ENCODE data around the gene RNU6-7. TPM values are rescaled to one million over a fixed set of nuclear protein-coding genes. Genes with fewer than 3 reads are reported as not detected.

Gene RNU6-7
- total RNA-seq, 5 donors from 2014 or later (not counting 1 experiment from before 2014, with no cell fraction given), result not detected

- no peaks in the 10 kb centered on the region for H3K4me1 Mint-ChIP-seq
- Histone ChIP-seq H3K4me3 (ENCODE audit: control insufficient read depth in 1 of 2, extremely low read depth in 1 of 2, low read length in 1 of 2) (no peak overlapping the region), H3K27ac (ENCODE audit: low read length) (no peak overlapping the region), H3K27me3 (replicated peaks in 1 of 2; ENCODE audit: control insufficient read depth in 2 of 2, extremely low read depth in 1 of 2, insufficient read depth in 2 of 2, low read length in 1 of 2) (no peaks in the 10 kb centered on the region), H3K9me3 (no peaks in the 10 kb centered on the region), H3K36me3 (ENCODE audit: control insufficient read depth in 2 of 2, extremely low read depth in 1 of 2, insufficient read depth in 1 of 2, low read length in 1 of 2) (no peaks in the 10 kb centered on the region), H3K4me1 (ENCODE audit: control insufficient read depth in 1 of 2, extremely low read depth in 1 of 2, insufficient read depth in 2 of 2, low read length in 2 of 2) (no peaks in the 10 kb centered on the region)
- POLR2A ChIA-PET, result no interaction called here
- no CpG with 5 or more reads among the region's 1 CpG for WGBS (ENCODE audit: insufficient coverage)
- no peak overlapping the region for H3K27ac Mint-ChIP-seq
- no peak for DNase-seq
- H3K4me3 Mint-ChIP-seq, result no peak overlapping the region
- ATAC-seq (replicated peaks in 1 of 4), result no peak
- no peaks in the 10 kb centered on the region for H3K9me3 Mint-ChIP-seq
- no peaks in the 10 kb centered on the region for H3K36me3 Mint-ChIP-seq
- peaks cover 4 to 5% of the 10 kb centered on the region in 2 donors for H3K27me3 Mint-ChIP-seq
- CTCF ChIA-PET, result no interaction called here
Observed at GRCh38 chr14:32226056-32226455, 24.2 kb downstream of the RNU6-7 start.

GRCh38 chr14:32230181-32230580 lies 28.3 kb downstream of the RNU6-7 start:
- CTCF ChIA-PET, result no interaction called here
- no CpG with 5 or more reads among the region's 3 CpGs for WGBS (ENCODE audit: insufficient coverage)
- H3K4me3 Mint-ChIP-seq, result no peak overlapping the region
- Histone ChIP-seq H3K27me3 (replicated peaks in 1 of 2; ENCODE audit: control insufficient read depth in 2 of 2, extremely low read depth in 1 of 2, insufficient read depth in 2 of 2, low read length in 1 of 2) (no peaks in the 10 kb centered on the region), H3K4me3 (ENCODE audit: control insufficient read depth in 1 of 2, extremely low read depth in 1 of 2, low read length in 1 of 2) (no peak overlapping the region), H3K9me3 (no peaks in the 10 kb centered on the region), H3K36me3 (ENCODE audit: control insufficient read depth in 2 of 2, extremely low read depth in 1 of 2, insufficient read depth in 1 of 2, low read length in 1 of 2) (no peaks in the 10 kb centered on the region), H3K27ac (ENCODE audit: low read length) (no peak overlapping the region), H3K4me1 (ENCODE audit: control insufficient read depth in 1 of 2, extremely low read depth in 1 of 2, insufficient read depth in 2 of 2, low read length in 2 of 2) (no peaks in the 10 kb centered on the region)
- H3K27me3 Mint-ChIP-seq, result peaks cover 0 to 5% of the 10 kb centered on the region in 2 donors
- DNase-seq (no peak), ATAC-seq (replicated peaks in 1 of 4) (no peak)
- no peaks in the 10 kb centered on the region for H3K9me3 Mint-ChIP-seq
- POLR2A ChIA-PET, result no interaction called here
- H3K36me3 Mint-ChIP-seq, result no peaks in the 10 kb centered on the region
- H3K27ac Mint-ChIP-seq, result no peak overlapping the region
- H3K4me1 Mint-ChIP-seq, result peaks cover 0 to 15% (median 12%) of the 10 kb centered on the region in 3 donors

- no peaks in the 10 kb centered on the region for H3K4me1 ChIP-seq (ENCODE audit: control insufficient read depth in 1 of 2, extremely low read depth in 1 of 2, insufficient read depth in 2 of 2, low read length in 2 of 2)
- DNase-seq (no peak), ATAC-seq (replicated peaks in 1 of 4) (no peak)
- H3K27me3 ChIP-seq (replicated peaks in 1 of 2; ENCODE audit: control insufficient read depth in 2 of 2, extremely low read depth in 1 of 2, insufficient read depth in 2 of 2, low read length in 1 of 2), result no peaks in the 10 kb centered on the region
- no peak overlapping the region for H3K4me3 ChIP-seq (ENCODE audit: control insufficient read depth in 1 of 2, extremely low read depth in 1 of 2, low read length in 1 of 2)
- H3K36me3 ChIP-seq (ENCODE audit: control insufficient read depth in 2 of 2, extremely low read depth in 1 of 2, insufficient read depth in 1 of 2, low read length in 1 of 2), result no peaks in the 10 kb centered on the region
- no peak overlapping the region for H3K27ac ChIP-seq (ENCODE audit: low read length)
- H3K27me3 Mint-ChIP-seq, result peaks cover 0 to 5% of the 10 kb centered on the region in 2 donors
- H3K4me1 Mint-ChIP-seq, result peaks cover 0 to 15% (median 12%) of the 10 kb centered on the region in 3 donors
- ChIA-PET CTCF (interaction anchor here in 1 of 2 donors (0.6 kb wide), 1 partner anchor 213 kb away, joined by 3 read pairs; no protein-coding TSS in a partner anchor), POLR2A (no interaction called here)
- no peak overlapping the region for H3K27ac Mint-ChIP-seq
- H3K9me3 ChIP-seq, result no peaks in the 10 kb centered on the region
- H3K9me3 Mint-ChIP-seq, result no peaks in the 10 kb centered on the region
- WGBS (ENCODE audit: insufficient coverage), result 88% methylated on average over 1 of the region's 2 CpGs
- H3K4me3 Mint-ChIP-seq, result no peak overlapping the region
- H3K36me3 Mint-ChIP-seq, result no peaks in the 10 kb centered on the region
Observed at GRCh38 chr14:32230695-32231280, 28.9 kb downstream of the RNU6-7 start.

GRCh38 chr14:32232481-32232880 lies 30.6 kb downstream of the RNU6-7 start:
- H3K27me3 Mint-ChIP-seq, result peaks cover 0 to 5% of the 10 kb centered on the region in 2 donors
- H3K9me3 Mint-ChIP-seq, result no peaks in the 10 kb centered on the region
- H3K4me3 ChIP-seq (ENCODE audit: control insufficient read depth in 1 of 2, extremely low read depth in 1 of 2, low read length in 1 of 2), result no peak overlapping the region
- ATAC-seq (replicated peaks in 1 of 4), result no peak
- no peaks in the 10 kb centered on the region for H3K9me3 ChIP-seq
- DNase-seq, result no peak
- H3K4me1 ChIP-seq (ENCODE audit: control insufficient read depth in 1 of 2, extremely low read depth in 1 of 2, insufficient read depth in 2 of 2, low read length in 2 of 2), result no peaks in the 10 kb centered on the region
- H3K27me3 ChIP-seq (replicated peaks in 1 of 2; ENCODE audit: control insufficient read depth in 2 of 2, extremely low read depth in 1 of 2, insufficient read depth in 2 of 2, low read length in 1 of 2), result no peaks in the 10 kb centered on the region
- H3K27ac Mint-ChIP-seq, result no peak overlapping the region
- POLR2A ChIA-PET, result no interaction called here
- no peak overlapping the region for H3K4me3 Mint-ChIP-seq
- peaks cover 0 to 15% (median 12%) of the 10 kb centered on the region in 3 donors for H3K4me1 Mint-ChIP-seq
- H3K36me3 Mint-ChIP-seq, result no peaks in the 10 kb centered on the region
- no peak overlapping the region for H3K27ac ChIP-seq (ENCODE audit: low read length)
- 80% methylated on average over 1 of the region's 1 CpG for WGBS (ENCODE audit: insufficient coverage)
- H3K36me3 ChIP-seq (ENCODE audit: control insufficient read depth in 2 of 2, extremely low read depth in 1 of 2, insufficient read depth in 1 of 2, low read length in 1 of 2), result no peaks in the 10 kb centered on the region
- CTCF ChIA-PET, result no interaction called here

- ATAC-seq (replicated peaks in 1 of 4), result no peak
- no peaks in the 10 kb centered on the region for H3K9me3 ChIP-seq
- Mint-ChIP-seq H3K9me3 (no peaks in the 10 kb centered on the region), H3K4me3 (no peak overlapping the region), H3K27ac (no peak overlapping the region), H3K4me1 (peaks cover 0 to 15% (median 12%) of the 10 kb centered on the region in 3 donors), H3K27me3 (peaks cover 0 to 5% of the 10 kb centered on the region in 2 donors), H3K36me3 (no peaks in the 10 kb centered on the region)
- no peak overlapping the region for H3K4me3 ChIP-seq (ENCODE audit: control insufficient read depth in 1 of 2, extremely low read depth in 1 of 2, low read length in 1 of 2)
- no peak for DNase-seq
- H3K27ac ChIP-seq (ENCODE audit: low read length), result no peak overlapping the region
- WGBS (ENCODE audit: insufficient coverage), result no CpG with 5 or more reads among the region's 1 CpG
- H3K36me3 ChIP-seq (ENCODE audit: control insufficient read depth in 2 of 2, extremely low read depth in 1 of 2, insufficient read depth in 1 of 2, low read length in 1 of 2), result no peaks in the 10 kb centered on the region
- POLR2A ChIA-PET, result no interaction called here
- no peaks in the 10 kb centered on the region for H3K4me1 ChIP-seq (ENCODE audit: control insufficient read depth in 1 of 2, extremely low read depth in 1 of 2, insufficient read depth in 2 of 2, low read length in 2 of 2)
- CTCF ChIA-PET, result no interaction called here
- no peaks in the 10 kb centered on the region for H3K27me3 ChIP-seq (replicated peaks in 1 of 2; ENCODE audit: control insufficient read depth in 2 of 2, extremely low read depth in 1 of 2, insufficient read depth in 2 of 2, low read length in 1 of 2)
Observed at GRCh38 chr14:32233260-32233659, 31.4 kb downstream of the RNU6-7 start.

- H3K4me3 Mint-ChIP-seq, result no peak overlapping the region
- POLR2A ChIA-PET, result no interaction called here
- ATAC-seq (replicated peaks in 1 of 4), result no peak
- H3K36me3 Mint-ChIP-seq, result no peaks in the 10 kb centered on the region
- no peak overlapping the region for H3K27ac ChIP-seq (ENCODE audit: low read length)
- no peaks in the 10 kb centered on the region for H3K27me3 Mint-ChIP-seq
- no peak for DNase-seq
- H3K4me3 ChIP-seq (ENCODE audit: control insufficient read depth in 1 of 2, extremely low read depth in 1 of 2, low read length in 1 of 2), result no peak overlapping the region
- no peaks in the 10 kb centered on the region for H3K4me1 Mint-ChIP-seq
- H3K27ac Mint-ChIP-seq, result no peak overlapping the region
- CTCF ChIA-PET, result interaction anchor here in 1 of 2 donors (0.6 kb wide), 1 partner anchor 309 kb away, joined by 3 read pairs; no protein-coding TSS in a partner anchor
- H3K4me1 ChIP-seq (ENCODE audit: control insufficient read depth in 1 of 2, extremely low read depth in 1 of 2, insufficient read depth in 2 of 2, low read length in 2 of 2), result no peaks in the 10 kb centered on the region
- no peaks in the 10 kb centered on the region for H3K36me3 ChIP-seq (ENCODE audit: control insufficient read depth in 2 of 2, extremely low read depth in 1 of 2, insufficient read depth in 1 of 2, low read length in 1 of 2)
- no peaks in the 10 kb centered on the region for H3K27me3 ChIP-seq (replicated peaks in 1 of 2; ENCODE audit: control insufficient read depth in 2 of 2, extremely low read depth in 1 of 2, insufficient read depth in 2 of 2, low read length in 1 of 2)
- H3K9me3 ChIP-seq, result no peaks in the 10 kb centered on the region
- H3K9me3 Mint-ChIP-seq, result no peaks in the 10 kb centered on the region
Observed at GRCh38 chr14:32244404-32244803, 42.6 kb downstream of the RNU6-7 start.

- DNase-seq (no peak), ATAC-seq (replicated peaks in 1 of 4) (no peak)
- Mint-ChIP-seq H3K27me3 (no peaks in the 10 kb centered on the region), H3K36me3 (no peaks in the 10 kb centered on the region), H3K4me1 (no peaks in the 10 kb centered on the region), H3K9me3 (no peaks in the 10 kb centered on the region), H3K27ac (no peak overlapping the region), H3K4me3 (no peak overlapping the region)
- POLR2A ChIA-PET, result no interaction called here
- Histone ChIP-seq H3K27ac (ENCODE audit: low read length) (no peak overlapping the region), H3K9me3 (no peaks in the 10 kb centered on the region), H3K36me3 (ENCODE audit: control insufficient read depth in 2 of 2, extremely low read depth in 1 of 2, insufficient read depth in 1 of 2, low read length in 1 of 2) (no peaks in the 10 kb centered on the region), H3K4me1 (ENCODE audit: control insufficient read depth in 1 of 2, extremely low read depth in 1 of 2, insufficient read depth in 2 of 2, low read length in 2 of 2) (no peaks in the 10 kb centered on the region), H3K27me3 (replicated peaks in 1 of 2; ENCODE audit: control insufficient read depth in 2 of 2, extremely low read depth in 1 of 2, insufficient read depth in 2 of 2, low read length in 1 of 2) (no peaks in the 10 kb centered on the region), H3K4me3 (ENCODE audit: control insufficient read depth in 1 of 2, extremely low read depth in 1 of 2, low read length in 1 of 2) (no peak overlapping the region)
- CTCF ChIA-PET, result interaction anchor here (0.7 to 0.9 kb wide), 2 partner anchors 8 to 26 kb away, joined by 3 read pairs; no protein-coding TSS in a partner anchor
- WGBS (ENCODE audit: insufficient coverage), result 88% methylated on average over 3 of the region's 5 CpGs
Observed at GRCh38 chr14:32246751-32247150, 44.9 kb downstream of the RNU6-7 start.
